K562 (cell line): ENCODE measurements around the gene DGAT2. TPM values are rescaled to one million over a fixed set of nuclear protein-coding genes. Genes with fewer than 3 reads are reported as not detected.
A peak's percentile ranks its signal among the peaks of the same experiment; 100 is the strongest.

Experiments used
- ARID1B ChIP-seq: fragments of 450-650 bp; IDR thresholded peaks from 2 replicates; pipeline ENCODE4 v1.6.1; 2016; ENCODE audit warnings: antibody characterized with exemption, mild to moderate bottlenecking, inconsistent platforms
- CEBPB ChIP-seq: fragments of 450-650 bp; IDR thresholded peaks from 2 replicates; pipeline ENCODE4 v1.6.1; 2016; ENCODE audit warnings: missing genetic modification characterization, missing compliant biosample characterization
- DNMT1 ChIP-seq: fragments of 450-650 bp; IDR thresholded peaks from 2 replicates; pipeline ENCODE4 v1.6.1; 2016; ENCODE audit warnings: antibody characterized with exemption, mild to moderate bottlenecking
- DPF2 ChIP-seq: fragments of 450-650 bp; IDR thresholded peaks from 2 replicates; pipeline ENCODE4 v1.6.1; 2016
- EP300 ChIP-seq: IDR thresholded peaks from 2 replicates; pipeline ENCODE4 v1.6.1; 2012; ENCODE audit warnings: low read length, improper control_type of control experiment
- FOXK2 ChIP-seq, 2 experiments: fragments of 450-650 bp; IDR thresholded peaks in 1 of 2; conservative IDR thresholded peaks in 1 of 2; 2 replicates each; pipeline ENCODE4 v1.6.1; 2016; ENCODE audit warnings: low read depth in 2 of 2, mild to moderate bottlenecking in 1 of 2
- HMGXB4 ChIP-seq: sonication (generic); formaldehyde crosslinking; IDR thresholded peaks from 2 replicates; pipeline ENCODE4 v1.8.1; 2023; ENCODE audit warnings: mild to moderate bottlenecking, missing genetic modification reagents
- MAFF ChIP-seq: IDR thresholded peaks from 2 replicates; pipeline ENCODE4 v1.6.1; 2012; ENCODE audit warnings: low read length, improper control_type of control experiment
- MCM5 ChIP-seq: fragments of 450-650 bp; IDR thresholded peaks from 2 replicates; pipeline ENCODE4 v1.6.1; 2016; ENCODE audit warnings: low read depth
- MYC ChIP-seq, 2 experiments: fragments of 250-450 bp in 1 of 2; sonication (Bioruptor Pico) in 1 of 2; IDR thresholded peaks; 2 replicates each; pipeline versions ENCODE4 v1.5.1 to v1.6.1; 2012 to 2021; ENCODE audit warnings: low read depth in 2 of 2, borderline replicate concordance in 1 of 2, improper control_type of control experiment in 1 of 2, low read length in 1 of 2, mild to moderate bottlenecking in 1 of 2, moderate library complexity in 1 of 2
- PHB2 ChIP-seq: fragments of 450-650 bp; IDR thresholded peaks from 2 replicates; pipeline ENCODE4 v1.6.1; 2017; ENCODE audit warnings: low read depth
- POLR2A ChIP-seq: fragments of 450-650 bp; conservative IDR thresholded peaks from 2 replicates; pipeline ENCODE4 v1.6.1; 2016
- PYGO2 ChIP-seq: fragments of 450-650 bp; IDR thresholded peaks from 2 replicates; pipeline ENCODE4 v1.6.1; 2016; ENCODE audit warnings: mild to moderate bottlenecking, missing genetic modification characterization, moderate library complexity, missing compliant biosample characterization
- SRF ChIP-seq, 2 experiments: fragments of 250-450, 450-650 bp in 1 of 2; sonication (Bioruptor Pico) in 1 of 2; sonication (generic) in 1 of 2; formaldehyde crosslinking; IDR thresholded peaks; 2 replicates each; pipeline versions ENCODE4 v1.5.0 to v1.5.1; 2020 to 2022; ENCODE audit warnings: mild to moderate bottlenecking in 1 of 2, missing genetic modification reagents in 1 of 2
- TFAM ChIP-seq: fragments of 250-450 bp; sonication (Bioruptor Pico); conservative IDR thresholded peaks from 2 replicates; pipeline ENCODE4 v1.5.0; 2021; ENCODE audit warnings: mild to moderate bottlenecking, moderate library complexity
- TRIM24 ChIP-seq, 2 experiments: fragments of 450-650 bp; IDR thresholded peaks; 2 replicates each; pipeline ENCODE4 v1.6.1; 2016
- U2AF1 ChIP-seq: fragments of 200-400 bp; formaldehyde crosslinking; optimal IDR thresholded peaks from 2 replicates; pipeline ENCODE3; 2017; ENCODE audit warnings: mild to moderate bottlenecking, low read depth, low read length, moderate library complexity
- VEZF1 ChIP-seq: fragments of 200-800 bp; sonication (Bioruptor generic); IDR thresholded peaks from 2 replicates; pipeline ENCODE4 v1.6.1; 2017; ENCODE audit warnings: missing genetic modification characterization, missing compliant biosample characterization
- ZBTB11 ChIP-seq, 3 experiments: fragments of 200-800 bp in 1 of 3; fragments of 250-450 bp in 1 of 3; fragments of 450-650 bp in 1 of 3; sonication (Bioruptor Pico) in 1 of 3; sonication (Bioruptor generic) in 1 of 3; formaldehyde crosslinking in 1 of 3; IDR thresholded peaks; 2 replicates each; pipeline versions ENCODE4 v1.6.1 to v1.8.0; 2016 to 2022; ENCODE audit warnings: mild to moderate bottlenecking in 2 of 3, missing genetic modification characterization in 2 of 3, missing compliant biosample characterization in 1 of 3, moderate library complexity in 1 of 3
- ZNF449 ChIP-seq: fragments of 250-450 bp; sonication (Bioruptor Pico); IDR thresholded peaks from 2 replicates; pipeline ENCODE4 v1.8.0; 2022; ENCODE audit warnings: moderate library complexity, mild to moderate bottlenecking, inconsistent platforms
- polyA plus RNA-seq, 8 experiments: library from polyadenylated mRNA; depleted of rRNA in 4 of 8; stranded (reverse) in 5 of 8; unstranded in 3 of 8; fragments of >200 nt; fragmentation: Nextera tagmentation in 2 of 8; fragmentation: Illumina TruSeq in 1 of 8; extraction: Ambion mirVana in 2 of 8; extraction: Trizol in 1 of 8; gene quantifications; 2 replicates each; pipeline versions ENCODE4 v1.2.1 to v1.2.3, GENCODE V29; 2011 to 2014; ENCODE audit warnings: inconsistent platforms in 1 of 8, missing spikeins in 1 of 8
- total RNA-seq, 7 experiments: library from RNA; depleted of rRNA in 6 of 7; stranded (reverse); fragments of >200 nt in 6 of 7; fragmentation: Illumina TruSeq in 2 of 7; extraction: Trizol in 2 of 7; gene quantifications; 2 replicates each; pipeline versions ENCODE4 v1.2.1 to v1.2.3, GENCODE V29; 2011 to 2021; ENCODE audit warnings: low replicate concordance in 1 of 7

The DGAT2 gene
- total and polyA plus RNA-seq, 9 of the 15 experiments (the other 6 are each of a cell fraction or from before 2014, with no cell fraction given), result 0.68 to 2.8 (median 1.8) TPM

GRCh38 chr11:75773595-75774353 lies 5.2 kb downstream of the DGAT2 start (continued):
- TF ChIP-seq VEZF1, result no peak
- TF ChIP-seq SRF (CRISPR knock-in tag; IDR thresholded peaks at IDR 0.05), result no peak
- no peak for TF ChIP-seq ZBTB11 (CRISPR knock-in tag; IDR thresholded peaks at IDR 0.05)
- TF ChIP-seq U2AF1, result no peak
- TF ChIP-seq MCM5, result no peak
- no peak for TF ChIP-seq MYC (IDR thresholded peaks at IDR 0.05; ENCODE audit: low read depth, low read length)
- TF ChIP-seq MYC (CRISPR knock-in tag; IDR thresholded peaks at IDR 0.05; ENCODE audit: borderline replicate concordance, low read depth), result no peak
- TF ChIP-seq MAFF, result peak; percentile 22; the same call in 1 of the 2 replicates
- TF ChIP-seq PYGO2 (tag), result no peak
- TF ChIP-seq HMGXB4 (CRISPR knock-in tag), result no peak
- 0 out of 2 replicates have a peak, but pooled peaks have one; percentile 29 for TF ChIP-seq ARID1B
- no peak for TF ChIP-seq PHB2
- no peak for TF ChIP-seq TFAM (CRISPR knock-in tag)
- TF ChIP-seq DNMT1, result no peak
- no peak; a peak in 1 of 4 replicates for TF ChIP-seq TRIM24 (IDR thresholded peaks at IDR 0.05)
- TF ChIP-seq EP300, result no peak
- TF ChIP-seq DPF2, result 0 out of 2 replicates have a peak, but pooled peaks have one; percentile 41
- no peak for TF ChIP-seq CEBPB
- peak; percentile 81 to 85 for TF ChIP-seq FOXK2 (conservative IDR thresholded peaks at IDR 0.05 in 1 of 2, IDR thresholded peaks at IDR 0.05 in 1 of 2; ENCODE audit: low read depth in 2 of 2)
- no peak for TF ChIP-seq ZNF449 (CRISPR knock-in tag)
- TF ChIP-seq POLR2A, result no peak
